ENCODE data around the gene AGBL1. TPM values are rescaled to one million over a fixed set of nuclear protein-coding genes. Genes with fewer than 3 reads are reported as not detected.

The AGBL1 gene
- total RNA-seq, 1 donor from 2014 or later, result not detected

DNA sequence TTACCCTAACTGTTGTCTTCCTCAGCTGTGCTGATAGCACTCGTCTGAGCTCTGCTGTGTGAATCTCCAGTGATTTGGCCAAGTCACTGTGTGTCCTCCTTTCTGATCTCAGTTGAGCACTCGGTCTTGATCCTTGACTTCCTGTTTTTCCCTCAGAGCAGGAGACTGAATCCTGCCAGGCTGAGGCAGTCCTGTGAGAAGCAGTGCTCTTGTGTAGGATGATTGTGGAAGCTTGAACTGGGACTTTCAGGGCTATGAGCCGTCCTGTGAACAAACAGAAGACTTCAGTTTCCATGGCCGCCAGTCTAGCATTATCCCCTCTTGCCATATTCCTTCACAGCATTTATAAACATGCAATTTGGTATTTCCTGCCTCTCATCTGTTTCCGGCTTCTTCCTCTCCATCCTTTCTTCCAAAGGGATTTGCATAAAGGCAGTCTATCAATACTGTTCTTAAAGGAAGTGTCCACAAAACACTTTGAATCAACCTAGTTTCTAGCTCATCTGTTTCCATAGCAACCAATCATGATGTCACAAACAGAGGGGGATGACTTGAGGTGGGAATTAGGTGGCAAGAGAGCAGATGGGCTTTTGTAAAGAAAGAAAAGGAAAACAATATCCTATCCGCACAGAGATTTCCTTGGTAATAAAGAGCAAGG is 237.2 kb downstream of the AGBL1 start:
- DNase-seq (ENCODE audit: low read depth, low spot score), result no peak

DNA sequence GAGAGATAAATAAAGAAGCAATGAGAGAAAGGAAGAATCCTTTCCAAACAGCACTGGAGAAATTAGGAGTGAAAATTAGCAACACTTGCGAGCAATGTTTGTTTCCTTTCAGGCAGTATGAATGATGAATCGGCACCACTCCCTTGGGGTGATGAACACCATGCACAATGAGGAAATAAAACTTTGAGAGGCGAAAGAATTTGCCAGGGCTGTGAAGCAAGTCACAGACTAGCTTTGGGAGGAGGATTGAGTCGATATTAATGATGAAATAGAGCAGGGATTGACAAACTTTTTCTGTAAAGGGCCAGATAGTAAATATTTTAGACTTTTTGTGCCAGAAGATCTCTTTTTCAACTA is 237.7 kb downstream of the AGBL1 start:
- DNase-seq (ENCODE audit: low read depth, low spot score), result no peak

DNA sequence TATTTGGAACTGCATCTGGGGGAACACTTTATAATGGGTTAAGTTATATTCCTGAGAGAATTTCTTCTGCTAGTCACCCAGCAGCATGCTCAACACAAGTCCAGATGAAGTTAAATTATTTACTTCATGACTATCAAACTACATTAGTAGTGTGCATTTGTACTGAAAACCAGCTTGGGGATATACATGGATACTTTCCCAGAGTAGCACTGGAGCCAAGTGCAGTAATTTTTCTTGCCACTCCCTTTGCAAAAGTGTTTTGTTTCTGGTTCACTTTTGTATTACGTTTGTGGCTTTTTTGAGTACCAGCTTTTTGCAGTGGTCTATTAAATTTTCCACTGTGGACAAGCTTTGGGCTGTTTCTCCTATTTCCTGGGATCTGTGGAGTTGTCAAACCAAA is 243.0 kb downstream of the AGBL1 start:
- no peak for DNase-seq (ENCODE audit: low read depth, low spot score)

DNA sequence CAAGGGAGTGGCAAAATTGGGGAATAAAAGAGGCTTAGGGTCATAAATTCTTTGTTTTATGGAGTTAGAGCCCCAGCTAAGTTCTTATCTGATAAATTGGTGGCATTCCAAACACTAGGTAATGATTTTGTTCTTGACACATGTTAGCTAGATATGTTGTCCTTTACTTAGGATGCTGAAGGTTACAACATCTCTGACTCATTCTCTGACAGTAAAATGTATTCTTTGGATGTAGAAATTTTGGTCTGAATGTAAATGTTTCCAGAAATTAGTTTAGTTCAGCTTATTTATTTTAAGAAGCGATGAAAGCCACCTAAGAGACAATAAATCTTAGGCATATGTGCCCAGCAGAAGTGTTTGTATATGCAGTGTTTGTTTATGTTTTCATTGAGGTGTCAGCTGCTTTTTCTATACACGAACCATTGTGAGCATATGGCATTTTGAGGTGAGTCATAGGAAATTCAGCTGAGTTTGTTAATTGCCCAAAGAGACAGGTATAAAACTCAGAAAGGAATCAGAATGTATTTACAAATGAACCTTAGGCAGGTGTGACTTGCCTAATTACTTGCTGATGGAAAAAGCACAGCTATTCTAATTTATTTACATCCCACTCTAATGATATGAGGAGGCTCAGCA is 247.7 kb downstream of the AGBL1 start:
- no peak for DNase-seq (ENCODE audit: low read depth, low spot score)

DNA sequence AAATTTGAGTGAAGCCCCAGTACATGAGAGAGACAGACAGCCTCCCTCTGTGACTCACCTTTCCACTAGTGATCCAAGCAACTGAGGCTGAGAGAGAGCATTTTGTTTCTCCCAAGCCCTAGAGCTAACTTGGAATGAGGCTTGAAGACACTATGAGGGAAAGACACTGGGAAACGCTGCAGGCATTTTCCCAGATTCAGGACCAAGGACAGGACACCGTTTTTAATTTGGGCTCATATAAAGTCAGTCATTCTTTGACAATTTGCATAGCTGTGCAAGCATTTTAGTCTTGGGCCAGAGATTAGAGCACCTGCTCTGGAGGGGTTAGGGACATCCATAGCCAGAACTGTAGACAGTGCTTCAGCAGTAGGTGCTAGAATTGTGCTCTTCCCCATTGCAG is 249.0 kb downstream of the AGBL1 start:
- no peak for DNase-seq (ENCODE audit: low read depth, low spot score)

DNA sequence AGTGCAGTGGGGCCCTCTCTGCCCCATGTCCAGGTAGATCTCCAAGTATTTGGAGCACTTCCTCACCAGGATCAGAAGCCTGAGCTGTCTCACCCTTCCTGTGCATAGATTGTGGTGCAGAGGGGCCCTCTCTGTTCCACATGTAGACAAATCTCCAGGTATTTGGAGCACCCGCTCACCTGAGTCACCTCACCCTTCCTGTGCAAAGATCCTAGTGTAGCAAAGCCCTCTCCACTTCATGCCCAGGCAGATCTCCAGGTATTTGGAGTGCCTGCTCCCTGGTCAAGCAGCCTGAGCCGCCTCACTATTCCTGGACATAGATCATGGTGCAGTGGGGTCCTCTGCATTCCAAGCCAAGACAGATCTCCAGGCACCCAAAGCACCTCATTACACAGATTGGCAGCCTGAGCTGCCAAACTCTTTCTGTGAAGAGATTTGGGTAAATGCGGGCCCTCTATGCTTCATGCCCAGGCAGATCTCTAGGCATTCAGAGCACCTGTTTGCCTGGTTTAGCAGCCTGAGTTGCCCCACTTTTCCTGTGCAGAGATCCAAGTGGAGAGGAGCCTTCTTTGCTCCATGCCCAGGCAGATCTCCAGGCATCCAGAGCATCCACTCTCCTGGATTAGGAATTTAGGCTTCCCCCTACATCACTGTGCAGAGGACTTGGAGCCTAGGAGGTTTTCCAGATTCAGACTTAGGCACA is 249.8 kb downstream of the AGBL1 start:
- no peak for DNase-seq (ENCODE audit: low read depth, low spot score)

DNA sequence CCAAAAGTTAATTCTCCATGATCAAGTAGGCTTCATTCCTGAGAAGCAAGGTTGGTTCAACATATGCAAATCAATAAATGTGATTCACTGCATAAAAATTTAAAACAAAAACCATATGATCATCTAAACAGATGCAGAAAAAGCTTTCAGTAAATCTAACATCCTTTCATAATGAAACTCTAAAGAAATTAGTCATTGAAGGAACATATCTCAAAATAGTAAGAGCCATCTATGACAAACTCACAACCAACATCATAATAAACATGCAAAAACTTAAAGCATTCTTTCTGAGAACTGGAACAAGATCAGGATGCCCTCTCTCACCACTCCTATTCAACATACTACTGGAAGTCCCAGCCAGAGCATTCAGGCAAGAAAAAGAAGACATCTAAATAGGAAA is 254.1 kb downstream of the AGBL1 start:
- no peak for DNase-seq (ENCODE audit: low read depth, low spot score)

DNA sequence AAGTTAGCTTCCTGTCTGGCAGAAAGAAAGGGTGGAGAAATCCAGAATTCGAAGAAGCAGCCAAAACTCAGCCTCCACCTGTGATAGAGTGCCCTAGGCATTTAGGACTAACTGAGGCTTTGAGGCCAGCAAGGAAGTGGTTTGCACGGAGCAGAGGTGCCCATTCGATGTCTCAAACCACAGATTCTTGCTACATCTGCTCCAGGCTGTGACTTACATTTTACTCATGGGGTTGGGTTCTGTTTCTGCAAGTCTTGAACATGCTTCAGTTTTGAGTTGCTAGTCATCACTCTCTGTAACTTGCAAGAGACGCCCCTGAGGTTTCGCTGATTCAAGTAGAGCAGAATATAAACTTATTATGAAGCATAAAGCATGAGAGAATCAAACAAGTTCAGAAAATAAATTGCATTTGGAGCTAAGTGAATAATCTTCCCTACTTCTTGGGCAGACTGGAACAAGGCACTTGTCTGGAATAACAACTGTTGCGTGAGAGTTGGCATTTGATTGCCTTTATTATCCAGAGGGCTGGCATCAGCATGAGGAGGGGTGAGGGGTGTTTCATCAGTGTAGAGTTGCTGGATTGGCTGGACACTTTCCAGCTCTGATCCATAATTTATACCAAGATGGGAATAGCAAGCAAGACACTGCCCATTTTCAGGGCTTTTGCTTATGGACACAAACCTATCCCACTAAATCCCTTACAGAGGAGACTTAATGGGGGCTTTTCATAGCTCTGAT is 256.5 kb downstream of the AGBL1 start:
- DNase-seq (ENCODE audit: low read depth, low spot score), result no peak

DNA sequence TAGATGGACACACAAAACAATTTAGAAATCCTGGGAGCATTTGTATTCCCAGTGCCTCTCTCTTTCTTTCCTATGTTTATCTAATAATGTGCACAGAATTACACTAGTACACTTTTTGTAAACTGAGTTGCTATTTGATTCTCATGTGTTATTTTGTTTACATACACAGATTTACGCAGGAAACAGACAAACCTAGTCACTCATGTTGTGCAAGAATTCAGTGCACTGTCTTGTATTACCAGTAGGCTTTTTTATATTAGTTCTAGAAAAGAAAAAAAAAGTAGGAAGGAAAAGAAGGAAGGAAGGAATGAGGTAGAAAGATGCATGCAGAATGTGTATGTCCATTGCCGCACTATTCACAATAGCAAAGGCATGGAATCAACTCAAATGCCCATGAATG is 257.4 kb downstream of the AGBL1 start:
- DNase-seq (ENCODE audit: low read depth, low spot score), result no peak

DNA sequence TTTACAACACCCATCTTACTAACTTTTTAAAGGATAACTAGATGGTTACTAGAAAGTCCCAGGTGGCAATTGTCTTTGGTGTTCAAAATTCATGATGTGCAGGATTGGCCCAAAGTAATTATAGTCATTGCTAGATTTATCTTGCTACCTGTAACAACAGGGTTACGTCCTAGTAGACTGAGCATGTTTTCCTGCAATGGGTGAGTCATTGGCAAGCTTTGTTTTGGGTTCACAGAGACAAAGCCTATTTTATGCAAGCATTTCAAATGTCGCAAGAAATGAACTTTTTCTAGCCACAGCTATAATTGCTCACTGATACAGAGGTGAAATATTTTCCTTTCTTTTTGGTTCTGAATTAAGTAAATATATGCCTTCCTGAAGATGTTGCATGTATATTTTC is 267.6 kb downstream of the AGBL1 start:
- DNase-seq (ENCODE audit: low read depth, low spot score), result no peak

DNA sequence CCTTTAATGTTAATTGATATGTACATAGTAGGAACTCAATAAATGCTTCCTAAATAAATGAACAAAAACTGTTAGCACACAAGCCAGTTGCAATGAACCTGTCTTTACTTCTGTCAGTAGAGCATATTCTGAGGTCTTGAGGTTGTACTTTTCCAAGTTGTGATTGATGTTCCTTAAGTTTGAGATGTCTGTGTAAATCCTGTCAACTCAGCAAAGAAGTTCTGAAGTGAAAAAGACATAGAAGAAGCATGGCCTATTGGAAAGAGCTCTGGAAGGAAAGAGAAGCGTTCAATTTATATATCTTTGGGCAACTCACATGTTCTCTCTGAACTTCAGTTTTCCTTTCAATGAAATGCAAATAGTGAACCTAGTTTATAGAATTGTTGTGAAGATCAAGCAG is 269.9 kb downstream of the AGBL1 start:
- DNase-seq (ENCODE audit: low read depth, low spot score), result no peak

DNA sequence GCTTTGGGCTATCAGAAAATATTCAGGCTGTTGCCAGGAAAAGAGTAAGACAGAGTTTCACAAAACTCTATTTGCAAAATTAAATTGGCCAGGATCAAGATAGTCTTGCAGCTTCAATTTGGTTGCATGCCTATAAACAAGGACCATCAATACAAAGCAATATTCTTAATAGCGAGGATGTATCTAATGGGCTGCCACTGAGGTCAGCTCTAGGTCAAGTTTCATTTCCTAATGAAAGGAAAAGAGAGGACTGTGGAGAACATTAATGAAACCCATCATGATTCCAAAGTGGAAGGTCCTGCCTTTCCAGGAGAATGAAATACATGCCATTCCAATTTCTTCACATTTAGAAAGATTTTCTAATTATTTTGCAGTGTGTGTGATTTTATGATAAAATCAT is 273.5 kb downstream of the AGBL1 start:
- DNase-seq (ENCODE audit: low read depth, low spot score), result no peak

DNA sequence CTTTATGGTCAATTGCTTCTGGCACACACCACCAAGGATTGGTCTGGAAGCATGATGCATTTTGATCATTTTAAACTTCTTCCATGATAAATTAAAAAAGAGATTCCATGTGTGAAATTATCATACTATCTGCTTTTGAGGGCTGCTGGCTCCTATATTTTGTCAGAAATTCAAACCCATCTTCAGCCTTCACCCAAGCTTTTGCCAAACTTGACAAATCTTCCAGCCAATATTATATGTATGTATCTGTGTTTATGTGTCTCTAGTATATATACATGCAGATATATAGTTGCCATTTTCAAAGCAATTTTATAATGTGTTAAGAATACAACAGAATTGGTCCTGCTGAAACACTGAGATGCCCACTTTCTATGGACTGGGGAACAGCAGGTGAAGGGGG is 275.7 kb downstream of the AGBL1 start:
- no peak for DNase-seq (ENCODE audit: low read depth, low spot score)

DNA sequence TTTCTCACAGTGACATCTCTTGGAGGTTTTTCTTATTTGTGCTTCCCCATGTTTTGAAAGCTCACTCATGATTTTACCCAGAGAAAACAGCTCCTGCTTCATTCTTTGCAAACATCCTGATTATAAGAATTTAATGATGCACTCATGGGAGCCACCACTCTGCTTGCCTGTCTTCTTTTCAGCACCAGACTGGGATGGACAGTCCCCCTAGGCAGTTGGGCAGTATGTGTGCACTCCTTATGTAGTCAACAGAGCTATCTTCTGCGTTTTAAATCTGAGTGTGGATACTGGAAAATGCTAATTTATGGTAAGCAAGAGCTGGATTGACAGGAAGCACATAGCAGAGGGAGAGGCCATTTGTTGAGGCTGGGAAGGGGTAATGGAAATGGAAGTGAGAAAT is 276.1 kb downstream of the AGBL1 start:
- no peak for DNase-seq (ENCODE audit: low read depth, low spot score)

DNA sequence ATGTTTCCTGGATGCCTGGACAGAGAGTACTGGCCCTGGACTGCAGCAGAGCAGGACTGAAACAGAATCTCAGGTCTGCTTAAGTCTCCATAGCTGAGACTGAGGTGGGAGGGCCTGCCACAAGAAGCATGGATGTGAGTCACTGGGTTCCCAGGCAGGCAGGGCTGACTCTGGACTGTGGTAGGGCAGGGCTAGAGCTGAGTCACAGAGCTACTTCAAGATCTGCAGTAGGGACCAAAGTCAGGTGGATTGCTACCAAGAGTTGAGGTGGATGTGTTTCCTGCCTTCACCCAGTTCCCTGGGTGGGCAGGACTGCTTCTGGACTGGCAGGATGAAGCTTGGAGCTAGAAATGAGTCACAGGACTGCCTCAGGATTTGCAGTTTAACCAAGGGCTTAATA is 282.9 kb downstream of the AGBL1 start:
- no peak for DNase-seq (ENCODE audit: low read depth, low spot score)

DNA sequence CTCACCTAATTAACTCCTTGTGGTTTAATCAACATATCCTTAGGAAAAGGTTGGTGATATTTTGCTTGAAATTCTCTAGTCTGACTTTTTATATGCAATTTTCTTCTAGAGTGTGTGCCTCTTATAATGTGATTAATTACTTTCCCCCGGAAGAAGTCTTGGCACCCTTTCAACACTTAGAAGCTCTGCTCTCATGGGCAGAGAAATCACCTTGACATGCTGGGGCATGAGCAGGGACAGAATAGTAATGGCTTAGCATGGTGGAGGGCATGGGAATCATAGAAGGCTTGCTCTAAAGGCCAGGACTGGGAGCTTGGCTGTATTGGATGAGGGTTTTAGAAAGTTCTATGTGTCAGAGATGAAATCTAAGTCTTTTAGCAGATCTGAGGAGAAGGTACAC is 293.5 kb downstream of the AGBL1 start:
- no peak for DNase-seq (ENCODE audit: low read depth, low spot score)

DNA sequence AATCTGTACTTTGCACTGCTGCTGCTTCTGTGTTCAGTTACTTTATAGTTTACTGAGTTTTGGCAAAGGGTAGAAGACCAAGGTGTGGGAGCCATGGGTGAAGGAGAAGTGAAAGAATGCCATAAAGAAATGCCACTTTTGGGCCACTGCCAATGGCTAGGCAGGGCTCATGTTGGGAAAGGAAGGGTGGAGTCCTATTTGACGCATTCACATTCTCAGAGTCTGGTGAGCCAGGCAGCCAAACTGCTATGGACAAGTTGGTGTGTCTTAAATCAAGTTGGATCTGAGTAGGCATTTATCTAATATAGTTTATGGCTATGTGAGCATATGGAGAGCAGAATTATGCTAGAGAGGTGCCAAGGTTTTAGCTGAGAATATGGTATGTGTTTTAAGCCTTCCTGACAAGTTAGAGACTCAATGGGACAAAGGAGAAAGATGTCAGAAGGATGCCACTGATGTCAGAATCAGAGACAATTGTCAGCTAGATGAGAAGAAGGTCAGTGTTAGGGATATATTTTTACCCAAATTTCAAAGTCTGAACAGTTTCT is 296.1 kb downstream of the AGBL1 start:
- no peak for DNase-seq (ENCODE audit: low read depth, low spot score)

DNA sequence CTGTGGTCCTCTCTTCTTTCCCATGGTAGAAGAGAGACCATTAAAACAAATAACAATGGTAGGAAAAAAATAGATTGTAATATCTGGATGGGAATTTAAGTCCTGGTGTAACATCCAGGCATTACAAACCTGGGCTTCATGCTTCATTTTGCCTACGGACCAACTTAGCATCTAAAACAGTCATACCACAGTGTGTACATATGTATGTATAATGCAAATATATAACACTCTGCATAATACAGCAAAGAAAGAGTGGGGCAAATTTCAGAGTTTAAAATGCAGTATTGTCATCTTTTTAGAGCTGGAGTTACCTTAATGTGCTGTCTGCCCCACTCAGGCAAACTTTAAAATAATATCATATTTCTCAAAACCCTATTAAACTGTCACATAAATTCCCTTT is 298.2 kb downstream of the AGBL1 start:
- DNase-seq (ENCODE audit: low read depth, low spot score), result no peak

DNA sequence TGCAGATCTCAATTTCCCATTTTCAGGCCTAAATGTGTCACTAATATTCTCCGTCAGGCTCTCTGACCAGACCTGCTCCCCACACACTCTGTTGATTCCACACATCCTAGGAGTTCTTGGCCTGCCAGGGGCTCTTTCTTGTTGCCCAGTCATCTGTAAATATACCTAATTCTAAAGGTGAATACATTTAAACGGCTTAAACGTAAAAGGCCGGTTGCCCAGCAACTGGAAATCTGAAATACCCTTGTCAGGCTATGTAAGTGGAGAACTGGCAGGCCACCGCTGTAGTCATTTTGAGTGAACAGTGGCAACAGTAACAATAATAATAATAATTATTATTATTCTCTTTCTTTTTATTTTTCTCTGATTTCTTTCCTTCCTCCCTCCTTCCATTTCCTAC is 302.7 kb downstream of the AGBL1 start:
- DNase-seq (ENCODE audit: low read depth, low spot score), result no peak

DNA sequence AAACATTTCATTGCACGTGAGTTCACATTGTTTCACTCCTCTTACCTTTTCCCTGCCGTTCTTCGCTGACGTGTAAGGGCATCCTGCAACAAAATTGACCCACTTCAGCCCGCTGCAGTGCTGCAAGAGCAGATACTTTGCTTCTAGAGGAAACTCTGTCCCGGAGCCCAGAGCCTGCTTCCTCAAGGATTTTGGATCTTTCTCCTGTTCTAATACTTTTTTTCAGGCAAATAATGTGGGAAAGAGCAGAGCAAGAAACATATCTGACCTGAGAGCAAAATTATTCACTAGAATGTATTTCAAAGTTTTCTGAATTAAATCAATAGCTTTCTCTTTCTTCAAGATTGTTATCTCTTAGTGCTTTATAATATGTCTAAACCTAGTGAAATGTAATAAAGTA is 303.9 kb downstream of the AGBL1 start:
- no peak for DNase-seq (ENCODE audit: low read depth, low spot score)

DNA sequence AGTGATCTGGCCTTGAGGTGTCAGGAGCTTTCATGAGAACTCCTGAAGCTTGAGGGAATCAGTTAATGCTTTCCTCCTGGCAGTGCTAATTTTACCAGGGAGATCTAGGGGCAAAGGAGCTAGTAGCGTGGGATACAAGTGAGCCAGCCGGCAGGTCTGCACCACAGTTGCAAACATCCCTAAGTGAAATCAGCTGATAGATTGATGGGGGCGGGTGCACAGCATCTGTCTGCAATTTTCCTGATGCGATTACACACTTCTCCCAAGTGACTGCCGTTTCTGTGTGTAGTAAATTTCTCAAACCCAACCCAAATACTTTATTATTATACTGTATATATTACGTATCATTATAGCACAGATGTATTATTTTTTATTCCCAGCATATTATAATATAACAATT is 304.5 kb downstream of the AGBL1 start:
- DNase-seq (ENCODE audit: low read depth, low spot score), result no peak

DNA sequence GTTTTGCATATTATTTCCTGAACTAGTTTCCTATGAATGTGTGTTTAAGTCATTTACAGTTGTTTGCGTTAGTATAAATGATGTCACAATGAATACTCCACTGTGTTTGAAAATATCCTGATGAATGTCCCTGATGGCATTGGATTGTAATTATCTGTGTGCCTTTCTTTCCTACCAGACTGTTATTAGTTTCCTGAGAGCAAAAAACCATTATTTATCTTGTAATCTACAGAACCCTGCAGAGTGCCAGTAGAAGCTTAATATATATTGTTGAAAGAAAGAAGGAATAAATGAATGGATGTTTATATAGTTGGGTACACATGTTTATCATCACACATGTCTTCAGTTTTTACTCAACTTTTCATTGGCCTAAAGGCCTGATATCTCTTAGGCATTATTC is 312.6 kb downstream of the AGBL1 start:
- no peak for DNase-seq (ENCODE audit: low read depth, low spot score)
